HEK293 (cell line): ENCODE results near the gene DDRGK1.
A peak's percentile ranks its signal among the peaks of the same experiment; 100 is the strongest.

ENCODE experiments used
- CTCF ChIA-PET: fragments of 350-600 bp; formaldehyde crosslinking; extraction: SDS; loops from one replicate; lab custom pipeline; 2021; ENCODE audit warnings: antibody characterized with exemption; lab: Yijun Ruan, JAX
- POLR2A ChIA-PET: fragments of 300-600 bp; formaldehyde crosslinking; extraction: SDS; loops from one replicate; lab custom pipeline; 2020; ENCODE audit warnings: antibody characterized with exemption, inconsistent platforms; lab: Yijun Ruan, JAX
- H3K27ac ChIP-seq: fragments of 200-500 bp; sonication (Bioruptor generic); 2 replicates; pipeline ENCODE4 v1.5.1; 2014; ENCODE audit warnings: low read depth, low read length, control low read depth, inconsistent platforms; ENCODE audit errors: extremely low read depth
- H3K36me3 ChIP-seq, 2 experiments: fragments of 200-500 bp in 1 of 2; sonication (Bioruptor generic) in 1 of 2; 1 replicate in 1 of 2; 2 replicates in 1 of 2; pipeline ENCODE4 v1.5.1; 2014 to 2017; ENCODE audit warnings: inconsistent platforms in 2 of 2, low read length in 2 of 2; ENCODE audit not compliant: control insufficient read depth in 2 of 2, insufficient read depth in 1 of 2
- H3K4me1 ChIP-seq: fragments of 200-500 bp; sonication (Bioruptor generic); 2 replicates; pipeline ENCODE4 v1.5.1; 2014; ENCODE audit warnings: mild to moderate bottlenecking, low read length, inconsistent platforms; ENCODE audit not compliant: control insufficient read depth, insufficient read depth
- H3K4me3 ChIP-seq: 2 replicates; pipeline ENCODE4 v1.5.1; 2011; ENCODE audit warnings: low read depth, mild to moderate bottlenecking, control low read depth, low read length, moderate library complexity
- H3K9me3 ChIP-seq: fragments of 200-500 bp; sonication (Bioruptor generic); 2 replicates; pipeline ENCODE4 v1.5.1; 2014; ENCODE audit warnings: low read depth, low read length, inconsistent platforms; ENCODE audit not compliant: control insufficient read depth, insufficient read depth
- HOXA7 ChIP-seq: sonication (generic); formaldehyde crosslinking; IDR thresholded peaks from 2 replicates; pipeline ENCODE4 v1.8.1; 2022; ENCODE audit warnings: missing genetic modification reagents, borderline replicate concordance
- PRDM1 ChIP-seq: fragments of 450-650 bp; formaldehyde crosslinking; IDR thresholded peaks from 2 replicates; pipeline ENCODE4; 2016; ENCODE audit warnings: missing biosample characterization, missing genetic modification characterization
- TCF7L2 ChIP-seq: IDR thresholded peaks from 2 replicates; pipeline ENCODE4 v1.6.1; 2011; ENCODE audit warnings: low read depth, mild to moderate bottlenecking, inconsistent platforms, low read length, moderate library complexity, borderline replicate concordance
- ZIC2 ChIP-seq: fragments of 450-650 bp; formaldehyde crosslinking; IDR thresholded peaks from 2 replicates; pipeline ENCODE4 v1.5.1; 2016; ENCODE audit warnings: missing biosample characterization, missing genetic modification characterization
- ZNF292 ChIP-seq: fragments of 450-650 bp; formaldehyde crosslinking; IDR thresholded peaks from 2 replicates; pipeline ENCODE4 v1.5.1; 2016; ENCODE audit warnings: low read depth, missing biosample characterization, missing genetic modification characterization, borderline replicate concordance
- ZNF335 ChIP-seq: fragments of 450-650 bp; formaldehyde crosslinking; conservative IDR thresholded peaks from 2 replicates; pipeline ENCODE4 v1.5.1; 2016; ENCODE audit warnings: missing biosample characterization, missing genetic modification characterization
- ZNF354C ChIP-seq: fragments of 450-650 bp; formaldehyde crosslinking; IDR thresholded peaks from 2 replicates; pipeline ENCODE4 v1.5.1; 2016; ENCODE audit warnings: missing biosample characterization, missing genetic modification characterization, low read depth, borderline replicate concordance
- ZNF600 ChIP-seq: fragments of 450-650 bp; formaldehyde crosslinking; IDR thresholded peaks from 2 replicates; pipeline ENCODE4 v1.5.1; 2016; ENCODE audit warnings: missing biosample characterization, missing genetic modification characterization
- ZNF670 ChIP-seq: fragments of 450-650 bp; formaldehyde crosslinking; IDR thresholded peaks from 2 replicates; pipeline ENCODE4 v1.5.1; 2016; ENCODE audit warnings: missing biosample characterization, missing genetic modification characterization, low read depth
- ZNF777 ChIP-seq: fragments of 450-650 bp; formaldehyde crosslinking; IDR thresholded peaks from 2 replicates; pipeline ENCODE4 v1.5.1; 2017; ENCODE audit warnings: missing biosample characterization, missing genetic modification characterization, borderline replicate concordance
- ZNF792 ChIP-seq: fragments of 450-650 bp; formaldehyde crosslinking; IDR thresholded peaks from 2 replicates; pipeline ENCODE4 v1.5.1; 2016; ENCODE audit warnings: missing biosample characterization, missing genetic modification characterization
- TF ChIP-seq, protein P1 (sequence below): fragments of 450-650 bp; formaldehyde crosslinking; IDR thresholded peaks from 2 replicates; pipeline ENCODE4 v1.5.1; 2016; ENCODE audit warnings: missing biosample characterization, missing genetic modification characterization, low read depth
- TF ChIP-seq, protein P2 (sequence below): sonication (generic); formaldehyde crosslinking; IDR thresholded peaks from 2 replicates; pipeline ENCODE4 v1.8.1; 2022; ENCODE audit warnings: mild to moderate bottlenecking, moderate library complexity, missing genetic modification reagents
- TF ChIP-seq, protein P3 (sequence below): fragments of 450-650 bp; formaldehyde crosslinking; IDR thresholded peaks from 2 replicates; pipeline ENCODE4 v1.5.1; 2016; ENCODE audit warnings: missing biosample characterization, missing genetic modification characterization

The DDRGK1 gene

DNA sequence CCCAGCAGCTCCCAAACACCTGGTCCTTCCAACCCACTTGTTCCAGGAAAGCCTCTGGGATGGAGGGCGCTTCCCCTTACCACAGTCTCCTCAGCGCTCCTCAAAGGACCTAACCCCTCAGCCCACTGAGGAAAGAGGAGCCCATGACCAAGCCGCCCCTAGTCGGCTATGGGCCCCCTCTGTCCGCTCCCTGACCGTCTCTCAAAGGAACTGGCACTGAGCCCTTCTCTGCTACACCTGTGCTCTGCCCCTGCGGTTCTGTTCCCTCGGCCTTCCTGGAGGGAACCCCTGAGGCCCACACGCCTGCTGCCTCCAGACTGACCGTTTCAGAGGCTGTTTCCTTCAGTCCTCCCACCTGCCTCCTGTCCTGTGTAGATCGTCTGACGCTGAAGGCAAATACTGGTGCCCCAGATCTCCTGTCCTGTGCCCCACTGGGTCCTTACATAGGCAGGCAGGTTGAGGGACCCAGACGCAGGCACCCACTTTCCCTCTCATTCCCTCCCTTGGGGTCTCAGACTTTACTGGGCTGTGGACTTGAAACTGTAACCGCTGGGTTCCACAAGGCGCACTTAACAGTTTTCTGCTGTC, 36.4 kb upstream of the DDRGK1 start:
- Histone ChIP-seq H3K4me1 (0 out of 2 replicates have a peak, but pooled peaks cover 2% of the 10 kb centered on the region), H3K9me3 (no peaks in the 10 kb centered on the region), H3K36me3 (no peaks in the 10 kb centered on the region), H3K4me3 (no peak overlapping the region), H3K27ac (no peak overlapping the region)
- POLR2A ChIA-PET, result interaction anchor here (1.4 to 1.7 kb wide), 2 partner anchors 12 to 16 kb away, joined by 3 to 8 read pairs; no protein-coding TSS in a partner anchor
- CTCF ChIA-PET, result interaction anchor here (0.9 to 2.6 kb wide), 3 partner anchors 9 to 188 kb away, joined by 3 to 22 read pairs (median 9); no protein-coding TSS in a partner anchor
- TF ChIP-seq ZNF292 (tag by site-specific recombination), result no peak
- no peak for TF ChIP-seq ZIC2 (tag by site-specific recombination)
- TF ChIP-seq TCF7L2, result no peak
- no peak for TF ChIP-seq ZNF354C (tag by site-specific recombination)
- no peak for TF ChIP-seq ZNF670 (tag by site-specific recombination)
- TF ChIP-seq HOXA7 (CRISPR knock-in tag), result no peak
- no peak for TF ChIP-seq PRDM1

DNA sequence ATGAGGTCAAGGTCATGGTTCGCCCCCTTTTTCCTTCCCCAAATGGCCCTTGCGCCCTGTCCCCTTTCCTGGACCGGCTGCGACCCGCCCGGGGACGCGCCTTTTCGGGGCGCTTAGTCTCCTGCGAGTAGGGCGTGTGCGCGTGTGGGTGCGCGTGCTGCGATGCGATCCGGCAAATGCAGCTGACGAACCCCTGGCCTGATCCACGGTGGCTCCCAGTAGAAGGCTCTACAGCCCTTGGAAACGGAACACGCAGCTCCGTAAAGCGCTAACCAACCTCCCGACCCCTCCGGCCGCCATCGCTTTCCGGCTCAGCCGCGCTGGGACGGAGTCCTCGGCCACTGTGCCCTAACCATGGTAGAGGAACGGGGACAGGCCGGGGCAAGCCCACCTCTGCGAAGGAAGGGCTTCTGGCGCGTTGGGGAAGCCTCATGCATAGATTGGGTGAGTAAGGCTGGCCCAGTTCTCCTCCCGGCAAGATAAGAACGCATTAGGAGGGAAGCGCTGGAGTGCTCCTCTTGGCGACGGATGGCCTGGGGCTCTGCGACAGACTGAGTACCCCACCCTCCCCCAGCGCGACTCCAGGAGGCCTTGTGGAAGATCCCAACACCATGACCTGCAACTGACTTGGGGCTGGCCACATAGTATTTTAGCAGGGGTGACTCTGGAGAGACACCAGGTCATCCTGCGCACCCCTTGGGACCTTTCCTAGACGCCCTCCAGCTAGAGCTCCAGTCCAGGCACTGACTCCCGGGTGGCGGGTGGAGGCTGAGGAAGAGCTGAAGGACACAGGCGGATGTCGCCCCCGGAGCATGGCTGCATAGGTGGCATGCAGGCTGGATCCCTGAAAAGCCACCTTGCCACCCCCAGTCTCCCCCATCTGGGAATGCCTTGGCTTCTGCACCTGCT, 35.6 kb upstream of the DDRGK1 start:
- no peak overlapping the region for H3K27ac ChIP-seq
- POLR2A ChIA-PET, result interaction anchor here (0.6 to 1.7 kb wide), 8 partner anchors 11 to 194 kb away, joined by 3 to 8 read pairs (median 4); partner anchors contain the start of gene MRPS26

More for the DNA sequence above, 35.6 kb upstream of the DDRGK1 start:
- peak overlapping the region; percentile 55 for H3K4me3 ChIP-seq
- 0 out of 2 replicates have a peak, but pooled peaks cover under 1% of the 10 kb centered on the region for H3K4me1 ChIP-seq
- H3K36me3 ChIP-seq, result no peaks in the 10 kb centered on the region
- CTCF ChIA-PET, result interaction anchor here (0.6 to 2.6 kb wide), 7 partner anchors 10 to 187 kb away, joined by 3 to 22 read pairs (median 4); no protein-coding TSS in a partner anchor
- H3K9me3 ChIP-seq, result no peaks in the 10 kb centered on the region
- 0 out of 2 replicates have a peak, but pooled peaks have one; percentile 9 for TF ChIP-seq ZNF335 (tag by site-specific recombination)
- TF ChIP-seq, protein P1, sequence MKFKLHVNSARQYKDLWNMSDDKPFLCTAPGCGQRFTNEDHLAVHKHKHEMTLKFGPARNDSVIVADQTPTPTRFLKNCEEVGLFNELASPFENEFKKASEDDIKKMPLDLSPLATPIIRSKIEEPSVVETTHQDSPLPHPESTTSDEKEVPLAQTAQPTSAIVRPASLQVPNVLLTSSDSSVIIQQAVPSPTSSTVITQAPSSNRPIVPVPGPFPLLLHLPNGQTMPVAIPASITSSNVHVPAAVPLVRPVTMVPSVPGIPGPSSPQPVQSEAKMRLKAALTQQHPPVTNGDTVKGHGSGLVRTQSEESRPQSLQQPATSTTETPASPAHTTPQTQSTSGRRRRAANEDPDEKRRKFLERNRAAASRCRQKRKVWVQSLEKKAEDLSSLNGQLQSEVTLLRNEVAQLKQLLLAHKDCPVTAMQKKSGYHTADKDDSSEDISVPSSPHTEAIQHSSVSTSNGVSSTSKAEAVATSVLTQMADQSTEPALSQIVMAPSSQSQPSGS (tag by site-specific recombination), result no peak
- TF ChIP-seq, protein P2, sequence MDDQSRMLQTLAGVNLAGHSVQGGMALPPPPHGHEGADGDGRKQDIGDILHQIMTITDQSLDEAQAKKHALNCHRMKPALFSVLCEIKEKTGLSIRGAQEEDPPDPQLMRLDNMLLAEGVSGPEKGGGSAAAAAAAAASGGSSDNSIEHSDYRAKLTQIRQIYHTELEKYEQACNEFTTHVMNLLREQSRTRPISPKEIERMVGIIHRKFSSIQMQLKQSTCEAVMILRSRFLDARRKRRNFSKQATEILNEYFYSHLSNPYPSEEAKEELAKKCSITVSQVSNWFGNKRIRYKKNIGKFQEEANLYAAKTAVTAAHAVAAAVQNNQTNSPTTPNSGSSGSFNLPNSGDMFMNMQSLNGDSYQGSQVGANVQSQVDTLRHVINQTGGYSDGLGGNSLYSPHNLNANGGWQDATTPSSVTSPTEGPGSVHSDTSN (CRISPR knock-in tag), result no peak
- no peak for TF ChIP-seq ZNF600 (tag by site-specific recombination)
- peak; percentile 1; the same call in 1 of the 2 replicates for TF ChIP-seq ZNF777 (tag by site-specific recombination)
- TF ChIP-seq, protein P3, sequence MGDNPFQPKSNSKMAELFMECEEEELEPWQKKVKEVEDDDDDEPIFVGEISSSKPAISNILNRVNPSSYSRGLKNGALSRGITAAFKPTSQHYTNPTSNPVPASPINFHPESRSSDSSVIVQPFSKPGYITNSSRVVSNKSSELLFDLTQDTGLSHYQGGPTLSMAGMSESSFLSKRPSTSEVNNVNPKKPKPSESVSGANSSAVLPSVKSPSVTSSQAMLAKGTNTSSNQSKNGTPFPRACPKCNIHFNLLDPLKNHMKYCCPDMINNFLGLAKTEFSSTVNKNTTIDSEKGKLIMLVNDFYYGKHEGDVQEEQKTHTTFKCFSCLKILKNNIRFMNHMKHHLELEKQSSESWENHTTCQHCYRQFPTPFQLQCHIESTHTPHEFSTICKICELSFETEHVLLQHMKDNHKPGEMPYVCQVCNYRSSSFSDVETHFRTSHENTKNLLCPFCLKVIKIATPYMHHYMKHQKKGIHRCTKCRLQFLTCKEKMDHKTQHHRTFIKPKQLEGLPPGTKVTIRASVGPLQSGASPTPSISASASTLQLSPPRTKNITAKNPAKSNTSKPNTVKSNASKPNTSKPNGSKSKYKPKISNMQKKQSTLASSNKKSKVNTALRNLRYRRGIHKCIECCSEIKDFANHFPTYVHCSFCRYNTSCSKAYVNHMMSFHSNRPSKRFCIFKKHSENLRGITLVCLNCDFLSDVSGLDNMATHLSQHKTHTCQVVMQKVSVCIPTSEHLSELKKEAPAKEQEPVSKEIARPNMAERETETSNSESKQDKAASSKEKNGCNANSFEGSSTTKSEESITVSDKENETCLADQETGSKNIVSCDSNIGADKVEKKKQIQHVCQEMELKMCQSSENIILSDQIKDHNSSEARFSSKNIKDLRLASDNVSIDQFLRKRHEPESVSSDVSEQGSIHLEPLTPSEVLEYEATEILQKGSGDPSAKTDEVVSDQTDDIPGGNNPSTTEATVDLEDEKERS (tag by site-specific recombination), result no peak
- no peak for TF ChIP-seq ZNF792 (tag by site-specific recombination)
